ENCODE measurements around the gene EMP1. TPM values are rescaled to one million over a fixed set of nuclear protein-coding genes. Genes with fewer than 3 reads are reported as not detected.

Gene EMP1
- total RNA-seq, 4 donors from 2014 or later, result 231 to 489 (median 258) TPM

- no peak for TF ChIP-seq CTCF (IDR thresholded peaks at IDR 0.05)
- TF ChIP-seq EP300 (IDR thresholded peaks at IDR 0.05), result no peak
- TF ChIP-seq POLR2A (IDR thresholded peaks at IDR 0.05), result no peak
- 67 to 77% methylated on average over 2 of the region's 2 CpGs for WGBS, 2 donors
- DNase-seq (ENCODE audit: low spot score in 2 of 2), result no peak
Measured at GRCh38 chr12:13156277-13156676, 40.2 kb upstream of the EMP1 start.

GRCh38 chr12:13161172-13161571 is 35.4 kb upstream of the EMP1 start:
- H3K27ac ChIP-seq, result no peak overlapping the region
- peak in 1 of 5 experiments; percentile 12 for TF ChIP-seq CTCF (IDR thresholded peaks at IDR 0.05)
- no peak for TF ChIP-seq POLR2A (IDR thresholded peaks at IDR 0.05)
- peaks cover 0 to 19% (median 4%) of the 10 kb centered on the region in 4 donors for H3K4me1 ChIP-seq
- H3K9me3 ChIP-seq, result no peaks in the 10 kb centered on the region
- DNase-seq (ENCODE audit: low spot score in 2 of 2), result no peak
- no peaks in the 10 kb centered on the region for H3K27me3 ChIP-seq
- 79 to 80% methylated on average over 3 of the region's 3 CpGs for WGBS, 2 donors
- H3K36me3 ChIP-seq, result no peaks in the 10 kb centered on the region
- H3K4me3 ChIP-seq, result no peak overlapping the region

More at GRCh38 chr12:13156277-13156676, 40.2 kb upstream of the EMP1 start:
- H3K27ac ChIP-seq, result no peak overlapping the region
- peaks cover 0 to 3% (median 0%) of the 10 kb centered on the region in 4 donors for H3K9me3 ChIP-seq
- no peaks in the 10 kb centered on the region for H3K27me3 ChIP-seq
- H3K36me3 ChIP-seq, result no peaks in the 10 kb centered on the region
- peaks cover 0 to 28% (median 7%) of the 10 kb centered on the region in 4 donors for H3K4me1 ChIP-seq
- no peak overlapping the region for H3K4me3 ChIP-seq

- H3K4me1 ChIP-seq, result peaks cover 0 to 15% (median 4%) of the 10 kb centered on the region in 4 donors
- 95 to 96% methylated on average over 4 of the region's 4 CpGs for WGBS, 2 donors
- DNase-seq (ENCODE audit: low spot score in 2 of 2), result no peak
- no peaks in the 10 kb centered on the region for H3K27me3 ChIP-seq
- H3K9me3 ChIP-seq, result peaks cover 0 to 4% (median 0%) of the 10 kb centered on the region in 4 donors
- no peak overlapping the region for H3K27ac ChIP-seq
- H3K36me3 ChIP-seq, result no peaks in the 10 kb centered on the region
- no peak for TF ChIP-seq EP300 (IDR thresholded peaks at IDR 0.05)
- no peak overlapping the region for H3K4me3 ChIP-seq
Measured at GRCh38 chr12:13162904-13163303, 33.6 kb upstream of the EMP1 start.

GRCh38 chr12:13163868-13164635 is 32.5 kb upstream of the EMP1 start:
- no peak overlapping the region for H3K4me3 ChIP-seq
- peaks cover 0 to 4% (median 0%) of the 10 kb centered on the region in 4 donors for H3K9me3 ChIP-seq
- H3K27me3 ChIP-seq, result no peaks in the 10 kb centered on the region
- no peaks in the 10 kb centered on the region for H3K36me3 ChIP-seq
- H3K4me1 ChIP-seq, result peaks cover 0 to 15% (median 4%) of the 10 kb centered on the region in 4 donors
- WGBS, 2 donors, result 87 to 88% methylated on average over 8 of the region's 8 CpGs
- TF ChIP-seq EP300 (IDR thresholded peaks at IDR 0.05) (no peak), POLR2A (IDR thresholded peaks at IDR 0.05) (no peak), CTCF (IDR thresholded peaks at IDR 0.05) (no peak)
- no peak for DNase-seq (ENCODE audit: low spot score in 2 of 2)
- no peak overlapping the region for H3K27ac ChIP-seq

GRCh38 chr12:13164921-13165616 is 31.5 kb upstream of the EMP1 start:
- Histone ChIP-seq H3K27me3 (no peaks in the 10 kb centered on the region), H3K4me3 (no peak overlapping the region), H3K9me3 (peaks cover 0 to 4% (median 0%) of the 10 kb centered on the region in 4 donors), H3K27ac (no peak overlapping the region), H3K4me1 (peaks cover 0 to 15% (median 4%) of the 10 kb centered on the region in 4 donors), H3K36me3 (no peaks in the 10 kb centered on the region)
- peak in 1 of 2 donors; percentile 7 for TF ChIP-seq EP300 (IDR thresholded peaks at IDR 0.05)
- TF ChIP-seq CTCF (IDR thresholded peaks at IDR 0.05), result no peak
- no peak for DNase-seq (ENCODE audit: low spot score in 2 of 2)
- 69 to 72% methylated on average over 5 of the region's 5 CpGs for WGBS, 2 donors

All from tibial nerve (tissue), 4 donors.